OCI-LY3 (cell line): ENCODE measurements around the gene CES1.

ENCODE experiments used
- EZH2phosphoT487 ChIP-seq: fragments of 200-600 bp; shearing (Covaris generic); IDR thresholded peaks from 2 replicates; pipeline ENCODE4 v1.6.1; 2018; ENCODE audit warnings: antibody characterized with exemption, mixed run types, low read depth
- TF ChIP-seq, protein P1 (sequence below): fragments of 200-600, 300-600 bp; sonication (generic); IDR thresholded peaks from 2 replicates; pipeline ENCODE4 v1.5.1; 2014; ENCODE audit warnings: antibody characterized with exemption, low read length, low read depth

DNA sequence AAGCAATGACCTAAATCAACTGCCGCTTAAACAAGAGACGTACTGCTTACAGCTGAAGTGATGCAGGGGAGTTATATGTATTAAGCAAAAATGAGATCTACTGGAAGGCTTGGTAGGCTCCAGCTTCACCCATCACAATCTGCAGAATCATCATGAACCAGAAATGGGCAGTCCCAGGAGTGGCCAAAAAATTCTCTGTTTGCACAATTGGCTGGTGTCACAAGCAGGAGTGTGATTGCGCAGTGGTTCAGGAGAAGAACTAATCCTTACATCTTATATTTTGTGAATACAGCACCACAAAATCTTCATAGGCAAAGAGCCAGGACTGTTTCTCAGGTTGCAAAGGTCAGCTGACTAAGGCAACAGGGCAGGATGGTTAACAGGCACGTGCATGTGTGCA is 75.9 kb downstream of the CES1 start:
- TF ChIP-seq, protein P1, sequence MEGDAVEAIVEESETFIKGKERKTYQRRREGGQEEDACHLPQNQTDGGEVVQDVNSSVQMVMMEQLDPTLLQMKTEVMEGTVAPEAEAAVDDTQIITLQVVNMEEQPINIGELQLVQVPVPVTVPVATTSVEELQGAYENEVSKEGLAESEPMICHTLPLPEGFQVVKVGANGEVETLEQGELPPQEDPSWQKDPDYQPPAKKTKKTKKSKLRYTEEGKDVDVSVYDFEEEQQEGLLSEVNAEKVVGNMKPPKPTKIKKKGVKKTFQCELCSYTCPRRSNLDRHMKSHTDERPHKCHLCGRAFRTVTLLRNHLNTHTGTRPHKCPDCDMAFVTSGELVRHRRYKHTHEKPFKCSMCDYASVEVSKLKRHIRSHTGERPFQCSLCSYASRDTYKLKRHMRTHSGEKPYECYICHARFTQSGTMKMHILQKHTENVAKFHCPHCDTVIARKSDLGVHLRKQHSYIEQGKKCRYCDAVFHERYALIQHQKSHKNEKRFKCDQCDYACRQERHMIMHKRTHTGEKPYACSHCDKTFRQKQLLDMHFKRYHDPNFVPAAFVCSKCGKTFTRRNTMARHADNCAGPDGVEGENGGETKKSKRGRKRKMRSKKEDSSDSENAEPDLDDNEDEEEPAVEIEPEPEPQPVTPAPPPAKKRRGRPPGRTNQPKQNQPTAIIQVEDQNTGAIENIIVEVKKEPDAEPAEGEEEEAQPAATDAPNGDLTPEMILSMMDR: no peak
- no peak for TF ChIP-seq EZH2phosphoT487
